ENCODE measurements around the gene AGPAT3. TPM values are rescaled to one million over a fixed set of nuclear protein-coding genes. Genes with fewer than 3 reads are reported as not detected.

AGPAT3 gene
- total RNA-seq, 1 donor from 2014 or later: 39.1 TPM

GRCh38 chr21:43937051-43937832 lies 72.2 kb downstream of the AGPAT3 start:
- DNase-seq (ENCODE audit: low read depth): no peak
- H3K4me3 ChIP-seq (ENCODE audit: low read depth, low read length): no peak overlapping the region
- TF ChIP-seq CTCF (conservative IDR thresholded peaks at IDR 0.05; ENCODE audit: low read depth, low read length): no peak

GRCh38 chr21:43937891-43938309 lies 72.9 kb downstream of the AGPAT3 start:
- TF ChIP-seq CTCF (conservative IDR thresholded peaks at IDR 0.05; ENCODE audit: low read depth, low read length): no peak
- DNase-seq (ENCODE audit: low read depth): no peak
- no peak overlapping the region for H3K4me3 ChIP-seq (ENCODE audit: low read depth, low read length)

GRCh38 chr21:43938751-43939442 lies 73.9 kb downstream of the AGPAT3 start:
- H3K4me3 ChIP-seq (ENCODE audit: low read depth, low read length): peak overlapping the region; percentile 51
- TF ChIP-seq CTCF (conservative IDR thresholded peaks at IDR 0.05; ENCODE audit: low read depth, low read length): peak; percentile 99
- DNase-seq (ENCODE audit: low read depth): no peak

- TF ChIP-seq CTCF (conservative IDR thresholded peaks at IDR 0.05; ENCODE audit: low read depth, low read length): no peak
- no peak for DNase-seq (ENCODE audit: low read depth)
Measured at GRCh38 chr21:43939443-43940328, 74.7 kb downstream of the AGPAT3 start.

GRCh38 chr21:43940329-43941050 lies 75.5 kb downstream of the AGPAT3 start:
- TF ChIP-seq CTCF (conservative IDR thresholded peaks at IDR 0.05; ENCODE audit: low read depth, low read length): no peak
- H3K4me3 ChIP-seq (ENCODE audit: low read depth, low read length): no peak overlapping the region
- DNase-seq (ENCODE audit: low read depth): no peak

More at GRCh38 chr21:43939443-43940328, 74.7 kb downstream of the AGPAT3 start:
- peak overlapping the region; percentile 11 for H3K4me3 ChIP-seq (ENCODE audit: low read depth, low read length)

GRCh38 chr21:43942201-43942600 lies 77.2 kb downstream of the AGPAT3 start:
- no peak overlapping the region for H3K4me3 ChIP-seq (ENCODE audit: low read depth, low read length)
- no peak for DNase-seq (ENCODE audit: low read depth)
- TF ChIP-seq CTCF (conservative IDR thresholded peaks at IDR 0.05; ENCODE audit: low read depth, low read length): no peak
